Left hindlimb (tissue), 1 donor: ENCODE measurements around the gene MAP2K6.
A peak's percentile ranks its signal among the peaks of the same experiment; 100 is the strongest.

Experiments
- DNase-seq: peaks from one replicate; pipeline ENCODE4 v3.0.0-alpha.2; 2018

MAP2K6 gene

GRCh38 chr17:69539781-69540319 lies 125.4 kb downstream of the MAP2K6 start:
- DNase-seq = no peak

- DNase-seq = no peak
Observed at GRCh38 chr17:69540356-69540755, 125.9 kb downstream of the MAP2K6 start.

DNA sequence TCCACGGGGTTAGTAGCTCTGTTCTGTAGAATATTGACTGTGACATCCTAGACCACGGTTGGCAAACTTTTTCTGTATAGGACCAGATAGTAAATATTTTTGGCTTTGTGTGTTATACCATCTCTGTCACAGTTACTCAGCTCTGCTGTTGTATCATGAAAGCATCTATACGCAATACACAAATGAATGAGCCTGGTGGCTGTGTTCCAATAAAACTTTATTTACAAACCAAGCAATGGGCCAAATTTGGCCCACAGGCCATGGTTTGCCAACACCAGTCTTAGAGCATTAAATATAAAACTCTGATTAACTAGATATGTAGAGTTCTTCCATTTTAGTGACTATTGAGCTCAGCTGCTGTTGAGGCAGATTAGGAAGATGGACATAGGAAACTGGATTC lies 132.7 kb downstream of the MAP2K6 start:
- no peak for DNase-seq

DNA sequence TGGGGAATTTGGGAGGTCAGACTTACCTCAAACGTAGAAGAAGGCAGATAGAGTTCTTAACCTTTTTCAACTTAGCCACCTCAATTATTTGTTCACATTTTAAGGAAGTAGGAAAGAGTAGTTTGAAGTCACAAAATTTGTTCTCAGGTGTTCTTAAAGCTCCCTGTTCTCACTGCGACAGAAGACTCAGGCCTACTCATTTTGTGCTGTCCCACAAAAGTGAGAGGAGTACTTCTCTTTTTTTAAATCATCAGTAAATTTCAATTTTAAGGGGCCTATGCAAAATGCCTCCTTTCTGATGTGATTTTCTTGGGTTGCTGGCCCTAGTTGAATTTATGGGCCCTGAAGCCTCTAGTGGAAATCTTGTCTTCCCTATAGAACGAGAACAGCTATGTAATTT lies 133.4 kb downstream of the MAP2K6 start:
- DNase-seq = no peak

- DNase-seq = no peak
Observed at GRCh38 chr17:69551212-69552010, 136.9 kb downstream of the MAP2K6 start.

DNA sequence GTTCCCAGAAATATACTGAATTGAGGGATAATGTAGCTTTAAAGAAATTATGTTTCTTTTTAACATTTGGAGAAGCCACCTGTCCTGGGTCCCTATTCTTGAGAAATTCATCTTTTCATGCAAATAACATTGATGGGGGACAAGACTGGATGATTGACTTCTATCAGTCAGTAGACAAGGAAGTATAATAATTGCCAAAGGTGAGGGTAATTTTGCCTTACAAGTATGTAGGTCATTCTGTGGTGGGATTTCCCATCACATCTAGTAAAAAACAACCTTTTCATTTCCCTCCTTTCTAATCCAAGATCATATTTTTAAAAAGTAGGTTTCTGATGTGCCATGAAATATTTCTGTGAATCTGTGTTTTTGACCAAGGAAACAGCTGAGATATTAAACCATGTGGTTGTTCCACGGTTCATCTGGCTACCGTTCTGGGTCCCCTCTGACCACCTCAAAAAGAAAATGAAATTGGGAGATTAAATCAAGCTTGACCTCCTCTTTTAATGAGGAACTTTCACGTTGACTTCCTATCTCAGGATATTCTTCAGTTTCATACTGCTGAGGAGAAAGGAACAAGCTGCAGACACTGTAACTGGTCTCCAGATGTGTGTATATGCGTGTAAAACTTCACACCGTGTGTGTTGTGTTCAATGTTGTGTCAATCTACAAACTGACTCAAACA lies 138.6 kb downstream of the MAP2K6 start:
- no peak for DNase-seq

DNA sequence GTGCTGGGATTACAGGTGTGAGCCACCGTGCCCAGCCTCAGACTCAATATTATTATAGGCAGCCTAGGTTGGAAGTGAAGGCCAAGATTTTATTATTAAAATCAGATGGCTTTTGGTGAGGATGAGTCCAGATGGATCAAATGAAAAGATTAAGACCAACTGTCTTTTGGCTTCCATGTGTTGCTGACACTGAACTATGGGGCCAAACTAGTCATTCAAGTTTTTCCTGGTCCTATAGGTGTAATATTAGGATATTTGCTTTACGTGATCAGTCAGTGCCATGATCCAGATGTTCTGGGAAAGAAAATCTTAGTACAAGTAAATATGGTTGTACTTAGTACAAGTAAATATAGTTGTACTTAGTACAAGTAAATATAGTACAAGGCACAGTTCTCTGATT lies 140.6 kb downstream of the MAP2K6 start:
- DNase-seq = no peak

GRCh38 chr17:69557339-69557738 lies 142.8 kb downstream of the MAP2K6 start:
- no peak for DNase-seq

- no peak for DNase-seq
Observed at GRCh38 chr17:69558796-69559195, 144.3 kb downstream of the MAP2K6 start.

DNA sequence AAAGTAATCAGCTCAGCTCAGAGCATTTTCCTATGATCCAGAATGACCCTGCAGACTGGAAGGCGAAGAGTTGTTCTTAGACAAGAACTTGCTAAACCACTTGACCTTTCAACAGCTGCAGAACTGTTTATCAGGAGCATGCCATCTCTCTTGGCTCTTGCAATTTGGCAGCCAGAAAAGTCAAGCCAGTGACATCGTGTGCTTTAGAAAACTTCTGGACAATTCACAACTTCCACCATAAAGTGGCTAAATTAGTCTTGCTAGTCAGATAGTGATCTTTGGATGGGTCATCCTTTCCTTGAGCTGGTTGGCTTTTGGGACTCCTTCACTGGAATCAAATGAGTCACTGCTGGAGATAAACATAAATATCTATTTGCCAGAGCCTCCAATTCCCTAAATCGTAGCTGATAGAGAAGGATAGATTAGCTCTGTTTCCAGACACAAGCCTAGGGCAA lies 146.5 kb downstream of the MAP2K6 start:
- no peak for DNase-seq

DNA sequence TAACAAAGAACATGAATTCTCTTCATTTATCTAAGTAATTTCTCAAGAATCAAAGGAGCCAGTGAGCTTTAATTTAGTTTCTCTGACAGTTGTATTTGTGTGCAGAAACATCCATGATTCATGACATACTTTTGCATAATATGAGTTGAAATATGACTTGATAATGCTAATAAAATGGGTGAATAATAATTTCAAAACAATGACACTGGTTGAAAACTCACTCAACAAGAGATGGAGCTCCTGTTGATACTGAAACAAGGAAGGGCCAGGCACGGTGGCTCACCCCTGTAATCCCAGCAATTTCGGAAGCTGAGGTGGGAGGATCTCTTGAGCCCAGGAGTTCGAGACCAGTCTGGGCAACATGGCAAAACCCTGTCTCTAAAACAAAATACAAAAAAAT lies 147.0 kb downstream of the MAP2K6 start:
- DNase-seq = no peak

GRCh38 chr17:69565447-69565846 lies 150.9 kb downstream of the MAP2K6 start:
- DNase-seq = no peak

- DNase-seq = no peak
Observed at GRCh38 chr17:69567130-69567529, 152.6 kb downstream of the MAP2K6 start.

DNA sequence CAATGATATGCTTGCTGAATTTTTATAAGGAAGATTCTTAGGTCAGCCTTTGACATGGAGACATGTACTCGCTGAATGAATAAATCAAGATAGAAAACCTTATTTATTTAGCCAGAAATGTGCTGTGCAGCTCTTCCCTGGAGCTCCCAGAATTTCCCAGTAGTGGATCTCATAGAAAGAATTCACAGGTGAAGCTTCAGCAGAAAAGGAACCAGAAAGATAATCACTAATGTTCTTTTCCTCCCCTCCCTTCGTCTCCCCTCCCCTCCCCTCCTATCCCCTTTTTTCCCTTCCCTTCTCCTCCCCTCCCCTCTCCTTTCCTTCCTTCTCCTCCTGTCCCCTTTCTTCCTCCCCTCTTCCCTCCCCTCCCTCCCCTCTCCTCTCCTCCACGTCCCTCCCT lies 158.2 kb downstream of the MAP2K6 start:
- DNase-seq = no peak

DNA sequence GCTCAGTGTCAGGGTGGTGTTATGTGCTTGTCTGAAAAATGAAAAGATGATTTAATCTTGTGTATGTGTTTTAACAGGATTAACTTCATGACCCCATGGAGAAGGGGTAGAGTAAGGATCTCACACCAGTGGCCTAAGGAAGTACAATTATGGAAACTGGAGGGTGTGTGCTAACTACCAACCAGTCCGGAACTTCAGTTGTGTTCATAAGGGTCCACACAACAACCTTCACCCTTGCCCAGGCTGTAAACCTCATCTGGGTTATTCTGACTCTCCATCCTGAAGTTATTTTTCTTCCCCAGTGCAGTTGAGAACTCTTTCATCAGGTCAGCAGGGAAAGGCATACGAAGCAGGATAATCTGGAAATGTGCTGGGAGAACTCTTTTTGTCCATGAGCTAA lies 158.9 kb downstream of the MAP2K6 start:
- no peak for DNase-seq

DNA sequence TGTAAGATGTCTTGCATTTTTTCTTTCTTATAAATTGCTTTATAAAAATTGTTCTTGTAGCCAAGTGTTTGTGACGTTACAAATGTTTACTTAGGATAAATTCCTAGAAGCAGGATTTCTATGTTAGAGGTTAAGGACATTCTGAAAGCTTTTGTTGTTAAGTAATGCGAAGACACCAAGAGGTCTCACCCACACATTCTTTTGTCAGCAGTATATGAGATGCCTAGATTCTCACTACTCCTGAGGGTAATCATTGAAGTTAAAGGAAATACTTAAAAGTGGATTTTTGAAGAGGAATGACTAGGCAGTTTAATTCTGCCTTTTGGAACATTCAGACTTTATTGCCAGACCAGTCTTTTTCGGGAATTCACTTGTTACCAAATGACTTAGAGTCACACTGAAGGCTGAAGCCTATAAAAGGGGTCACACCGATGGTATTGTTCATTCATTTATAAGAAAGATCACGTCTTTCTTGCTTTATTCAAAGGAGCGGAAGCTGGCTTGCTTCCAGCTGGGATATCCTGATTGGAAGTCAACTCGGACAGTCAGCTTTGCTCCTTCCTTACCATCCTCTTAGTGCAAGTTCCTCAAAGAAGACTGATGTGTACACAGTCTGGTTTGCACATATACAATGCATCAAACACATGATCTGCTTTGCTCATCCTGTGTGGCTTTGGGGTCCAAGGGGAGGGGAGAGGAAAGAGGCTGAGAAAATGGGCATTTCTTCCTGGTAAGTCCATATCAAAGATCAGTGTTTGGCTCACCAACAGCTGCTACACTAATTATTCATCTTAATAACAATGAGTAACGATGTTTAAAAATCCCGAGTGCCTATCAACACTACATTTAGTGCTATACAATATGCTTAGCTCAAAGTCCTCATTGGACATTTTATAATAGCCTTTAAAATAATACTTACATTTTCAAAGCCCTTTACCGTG lies 160.0 kb downstream of the MAP2K6 start:
- no peak for DNase-seq

GRCh38 chr17:69575346-69575761 lies 160.9 kb downstream of the MAP2K6 start:
- no peak for DNase-seq

DNA sequence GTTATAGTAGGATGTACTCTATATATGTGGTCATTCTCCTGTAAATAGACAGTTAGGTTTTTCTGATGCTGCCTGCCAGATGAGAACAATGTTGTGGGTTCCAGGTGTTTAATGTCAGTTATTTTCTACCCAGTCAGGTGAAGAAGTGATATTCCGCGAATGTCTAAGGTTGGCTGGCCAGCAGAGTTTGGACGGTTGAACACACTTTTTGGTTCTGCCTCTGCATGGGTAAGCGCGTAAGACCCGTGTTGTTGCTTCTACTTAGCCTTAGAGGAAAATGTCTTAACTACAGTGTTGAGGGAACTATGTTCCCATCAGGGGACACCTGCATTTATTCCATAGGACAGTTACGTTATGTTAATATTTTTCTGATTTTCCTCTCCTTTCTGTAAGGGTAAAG lies 162.6 kb downstream of the MAP2K6 start:
- no peak for DNase-seq

DNA sequence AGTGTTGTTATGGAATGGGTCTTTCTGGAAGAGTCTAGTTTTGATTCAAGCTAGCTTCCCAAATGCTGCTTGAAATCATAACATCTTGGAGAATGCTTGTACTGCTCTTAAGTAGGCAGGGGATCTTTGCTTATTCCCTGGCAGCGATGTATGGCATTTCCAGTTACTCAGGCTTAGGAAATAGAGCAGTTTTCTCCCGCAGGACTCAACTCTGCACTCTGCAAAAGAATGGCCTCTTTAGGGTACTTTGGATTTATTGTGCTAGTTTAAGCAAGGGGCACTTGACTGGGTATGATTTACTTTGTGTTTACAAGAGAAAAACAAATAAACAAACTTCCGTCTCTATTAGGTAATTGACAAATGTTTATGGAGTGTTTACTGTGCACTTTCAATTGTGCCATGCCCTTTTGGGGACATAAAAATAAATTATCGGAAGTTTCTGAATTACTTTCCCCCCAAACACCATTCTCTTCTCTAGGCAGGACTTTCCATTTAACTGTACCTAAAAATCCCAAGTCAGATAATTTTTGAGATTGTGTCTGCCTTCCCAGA lies 164.0 kb downstream of the MAP2K6 start:
- no peak for DNase-seq

DNA sequence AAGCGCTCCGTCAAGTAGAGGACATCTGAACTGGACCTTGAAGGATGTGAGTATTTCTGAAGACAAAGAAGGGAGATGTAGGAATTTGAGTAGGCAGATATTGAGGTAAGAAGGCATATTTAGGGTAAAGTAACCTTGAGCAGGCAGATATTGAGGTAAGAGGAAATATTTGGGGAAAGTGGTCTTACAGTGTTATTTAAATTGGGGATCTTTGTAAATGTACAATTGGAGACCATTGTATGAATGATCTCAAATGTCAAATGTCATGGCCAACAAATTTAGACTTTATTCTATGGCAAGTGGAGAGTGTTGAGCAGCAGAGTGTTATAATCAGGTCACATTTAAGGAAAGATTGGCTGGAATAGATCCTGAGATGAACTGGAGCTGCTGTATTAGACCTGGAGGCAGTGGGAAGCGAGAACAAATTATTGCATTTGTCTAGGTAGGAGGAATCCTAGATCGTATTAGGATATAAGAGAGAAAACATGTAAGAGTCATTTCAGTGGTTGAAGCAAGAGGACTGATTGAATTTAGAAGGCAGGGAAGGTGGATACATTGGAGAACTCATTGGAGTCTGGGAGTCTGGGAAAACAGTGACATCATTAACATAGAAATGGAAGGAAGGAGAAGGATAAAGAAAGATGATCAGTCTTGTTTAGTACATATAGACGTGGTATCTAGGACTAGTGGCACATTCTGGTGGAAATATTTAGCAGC lies 165.6 kb downstream of the MAP2K6 start:
- no peak for DNase-seq

DNA sequence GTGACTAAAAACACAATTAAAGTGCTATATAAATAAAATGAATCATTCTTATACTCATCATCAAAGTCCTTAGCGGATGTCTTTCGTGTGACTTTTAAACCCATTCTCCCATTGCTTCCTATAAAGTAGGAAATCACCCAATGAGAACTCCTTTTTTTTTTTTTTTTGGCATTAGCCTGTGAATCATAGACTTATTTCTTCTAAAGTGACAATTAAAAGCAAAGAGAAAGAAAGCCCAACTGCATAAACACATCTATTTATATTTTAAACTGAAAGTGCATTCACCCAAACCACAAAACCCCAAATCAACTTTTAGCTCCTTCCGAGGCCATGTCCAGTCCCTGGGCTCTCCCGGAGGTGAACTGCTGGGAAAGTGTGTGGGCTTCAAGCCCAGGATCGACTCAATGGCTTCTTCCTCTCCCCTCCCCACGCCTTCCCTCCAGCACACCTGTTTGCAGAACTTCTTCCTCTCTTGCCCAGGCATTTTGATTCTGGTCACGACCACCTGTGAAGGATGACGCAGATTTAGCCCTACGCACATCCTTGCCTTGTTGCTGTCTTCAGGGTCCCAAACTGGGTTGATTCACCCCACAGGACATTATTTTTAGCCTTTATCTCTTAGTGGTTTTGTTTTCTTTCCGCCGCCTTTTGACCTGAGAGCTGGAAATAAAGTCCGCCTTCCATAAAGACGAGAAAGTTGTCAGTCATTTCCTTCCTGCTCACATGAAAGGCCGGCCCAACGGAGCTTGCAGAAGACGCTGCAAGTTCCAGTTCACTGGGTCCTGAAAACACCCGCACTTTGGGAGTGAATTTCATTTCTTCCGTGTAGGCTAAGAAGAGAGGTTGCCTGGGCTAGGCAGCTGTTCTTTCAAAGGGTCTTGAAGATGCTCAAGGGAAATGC lies 166.8 kb downstream of the MAP2K6 start:
- DNase-seq = peak; percentile 37
